ENCODE results near the gene PDXDC1.
"Not testable (repeated sequence)": the region's sequence is repeated elsewhere in the genome, so short reads cannot be mapped to it uniquely, and the experiment has no call there.

PDXDC1 gene

GRCh38 chr16:15133554-15133953 lies 158.7 kb downstream of the PDXDC1 start:
- DNase-seq (ENCODE audit: low read depth); H3K4me3 ChIP-seq (ENCODE audit: low read depth, low read length): not testable (repeated sequence)

- not testable (repeated sequence) for H3K4me3 ChIP-seq (ENCODE audit: low read depth, low read length); DNase-seq (ENCODE audit: low read depth)
These were observed 160.1 kb downstream of the PDXDC1 start for GRCh38 chr16:15134752-15135482.

GRCh38 chr16:15135483-15136360 lies 160.9 kb downstream of the PDXDC1 start:
- H3K4me3 ChIP-seq (ENCODE audit: low read depth, low read length); DNase-seq (ENCODE audit: low read depth): not testable (repeated sequence)

GRCh38 chr16:15137514-15137913 lies 162.7 kb downstream of the PDXDC1 start:
- not testable (repeated sequence) for DNase-seq (ENCODE audit: low read depth); H3K4me3 ChIP-seq (ENCODE audit: low read depth, low read length)

- H3K4me3 ChIP-seq (ENCODE audit: low read depth, low read length); DNase-seq (ENCODE audit: low read depth): not testable (repeated sequence)
These were observed 165.9 kb downstream of the PDXDC1 start for GRCh38 chr16:15140444-15141365.

- no peak for TF ChIP-seq CTCF (conservative IDR thresholded peaks at IDR 0.05; ENCODE audit: low read depth, low read length)
- DNase-seq (ENCODE audit: low read depth): no peak
- no peak overlapping the region for H3K4me3 ChIP-seq (ENCODE audit: low read depth, low read length)
These were observed 166.8 kb downstream of the PDXDC1 start for GRCh38 chr16:15141586-15141985.

- H3K4me3 ChIP-seq (ENCODE audit: low read depth, low read length); DNase-seq (ENCODE audit: low read depth): not testable (repeated sequence)
These were observed 167.5 kb downstream of the PDXDC1 start for GRCh38 chr16:15142107-15142890.

- DNase-seq (ENCODE audit: low read depth); H3K4me3 ChIP-seq (ENCODE audit: low read depth, low read length): not testable (repeated sequence)
These were observed 168.2 kb downstream of the PDXDC1 start for GRCh38 chr16:15142891-15143600.

GRCh38 chr16:15143601-15144091 lies 168.8 kb downstream of the PDXDC1 start:
- DNase-seq (ENCODE audit: low read depth): not testable (repeated sequence)
- H3K4me3 ChIP-seq (ENCODE audit: low read depth, low read length): peak overlapping the region; percentile 17

GRCh38 chr16:15144092-15144631 lies 169.3 kb downstream of the PDXDC1 start:
- H3K4me3 ChIP-seq (ENCODE audit: low read depth, low read length): peak overlapping the region; percentile 17
- peak; percentile 30 for DNase-seq (ENCODE audit: low read depth)

GRCh38 chr16:15144781-15145417 lies 170.1 kb downstream of the PDXDC1 start:
- H3K4me3 ChIP-seq (ENCODE audit: low read depth, low read length); DNase-seq (ENCODE audit: low read depth): not testable (repeated sequence)

- not testable (repeated sequence) for H3K4me3 ChIP-seq (ENCODE audit: low read depth, low read length); DNase-seq (ENCODE audit: low read depth)
These were observed 170.8 kb downstream of the PDXDC1 start for GRCh38 chr16:15145418-15146263.

- DNase-seq (ENCODE audit: low read depth); H3K4me3 ChIP-seq (ENCODE audit: low read depth, low read length): not testable (repeated sequence)
These were observed 171.4 kb downstream of the PDXDC1 start for GRCh38 chr16:15146264-15146662.

GRCh38 chr16:15148831-15149230 lies 174.0 kb downstream of the PDXDC1 start:
- DNase-seq (ENCODE audit: low read depth); H3K4me3 ChIP-seq (ENCODE audit: low read depth, low read length): not testable (repeated sequence)
